ENCODE results near the gene NUB1.

The NUB1 gene

GRCh38 chr7:151345576-151346469 lies 4.2 kb downstream of the NUB1 start:
- DNase-seq (ENCODE audit: low spot score): no peak

DNA sequence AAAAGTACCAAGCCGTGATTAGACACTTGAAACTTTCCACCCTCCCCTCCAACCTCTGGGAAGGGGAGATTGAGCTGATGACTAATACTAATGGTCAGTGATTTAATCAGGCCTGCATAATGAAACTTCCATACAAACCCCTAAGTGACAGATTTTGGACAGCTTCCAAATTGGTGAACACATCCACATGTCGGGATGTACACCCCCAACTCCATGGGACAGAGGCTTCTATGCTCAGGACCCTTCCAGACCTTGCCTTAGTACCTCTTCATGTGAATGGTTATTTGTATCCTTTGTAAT lies 4.8 kb downstream of the NUB1 start:
- no peak for DNase-seq (ENCODE audit: low spot score)

- DNase-seq (ENCODE audit: low spot score): no peak
Measured at GRCh38 chr7:151347200-151347599, 5.6 kb downstream of the NUB1 start.

- DNase-seq (ENCODE audit: low spot score): no peak
Measured at GRCh38 chr7:151348970-151349369, 7.4 kb downstream of the NUB1 start.

DNA sequence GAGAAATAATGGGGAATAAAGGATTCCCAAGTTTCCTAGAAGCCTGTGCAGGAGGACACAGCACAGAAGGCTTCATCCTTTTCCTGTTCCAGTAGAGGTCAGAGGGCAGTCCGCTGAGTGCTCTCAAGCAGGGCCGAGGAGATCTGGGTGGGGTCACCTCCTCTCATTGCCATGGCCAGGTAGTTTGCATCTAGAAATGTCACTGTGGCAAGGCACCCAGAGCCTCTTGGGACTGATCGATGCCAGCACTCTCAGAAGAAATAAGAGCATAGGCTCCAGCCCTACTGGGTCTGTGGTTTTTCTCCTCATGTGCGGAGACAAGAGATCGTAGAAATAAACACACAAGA lies 7.9 kb downstream of the NUB1 start:
- DNase-seq (ENCODE audit: low spot score): no peak

DNA sequence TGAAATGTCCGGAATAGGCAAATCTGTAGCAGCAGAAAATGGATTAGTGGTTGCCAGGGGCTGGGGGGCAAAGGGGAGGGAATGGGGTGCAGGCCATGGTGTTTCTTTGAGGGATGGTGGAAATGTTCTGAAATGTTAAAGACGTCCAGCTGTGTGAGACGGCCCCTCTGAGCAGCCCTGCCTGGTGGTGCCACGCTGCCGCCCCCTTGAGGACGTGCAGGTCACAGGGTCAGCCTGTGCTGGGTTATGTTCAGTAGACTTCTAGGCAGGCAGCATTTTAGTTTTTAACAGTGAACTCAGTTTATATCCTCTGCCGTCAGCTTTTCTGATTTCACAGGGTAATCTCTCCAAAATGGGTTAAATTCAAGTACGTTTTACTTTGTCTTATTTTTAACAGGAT lies 9.4 kb downstream of the NUB1 start:
- no peak for DNase-seq (ENCODE audit: low spot score)

DNA sequence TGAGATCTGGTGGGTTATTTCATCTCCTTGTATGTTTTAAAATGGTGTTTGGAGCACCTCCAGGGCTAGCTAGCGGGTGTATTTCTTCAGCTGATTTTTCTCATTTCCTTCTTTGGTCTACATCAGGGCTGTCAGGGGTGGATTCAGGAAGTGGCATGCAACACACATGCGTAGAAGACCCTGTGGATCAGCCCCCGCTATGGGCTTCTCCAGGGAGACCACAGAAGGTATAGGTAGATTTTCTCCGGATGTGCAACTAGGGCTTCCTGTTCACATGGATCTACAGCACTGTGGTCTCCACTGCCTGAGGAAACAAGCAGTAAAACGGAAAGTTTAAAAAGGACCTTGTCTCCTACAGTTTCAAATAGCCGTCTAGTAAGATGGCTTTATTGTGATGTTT lies 10.4 kb downstream of the NUB1 start:
- no peak for DNase-seq (ENCODE audit: low spot score)

GRCh38 chr7:151352512-151352911 lies 10.9 kb downstream of the NUB1 start:
- DNase-seq (ENCODE audit: low spot score): no peak

DNA sequence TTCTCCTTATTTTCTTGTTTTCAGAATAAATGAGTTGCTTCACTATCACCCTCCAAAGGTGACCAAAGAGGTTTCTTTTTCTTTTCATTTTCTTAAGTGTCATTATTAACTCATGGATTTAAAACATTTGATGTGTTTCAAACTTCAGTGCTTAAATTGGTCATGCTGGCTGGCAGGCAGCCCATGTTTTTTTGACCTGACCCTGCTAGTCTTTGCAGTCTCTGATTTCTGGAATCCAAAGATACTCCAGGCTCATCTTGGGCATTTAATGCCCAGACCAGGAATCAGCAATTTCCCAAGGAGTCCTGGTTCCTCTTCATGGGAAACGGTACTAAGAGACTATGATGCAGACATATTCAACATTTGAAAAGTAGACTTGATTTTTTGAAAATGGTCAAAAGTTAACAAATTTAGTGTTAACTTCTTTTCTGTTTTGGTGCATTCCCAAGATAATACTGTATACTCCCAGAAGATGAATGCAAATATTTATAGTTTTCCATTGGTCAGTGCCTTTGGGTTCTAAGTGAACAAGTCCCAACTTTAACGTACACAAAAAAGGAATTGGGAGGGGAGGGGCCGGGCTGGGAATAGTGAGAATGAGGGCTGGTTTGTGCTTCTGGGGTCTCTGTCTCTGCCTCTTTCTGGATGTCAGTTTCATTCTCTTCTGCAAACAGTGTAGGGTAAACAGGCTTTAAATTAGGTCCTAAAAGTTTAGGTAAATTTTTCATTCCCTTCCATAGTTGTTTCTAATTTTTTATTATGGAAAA lies 19.8 kb downstream of the NUB1 start:
- DNase-seq (ENCODE audit: low spot score): no peak

DNA sequence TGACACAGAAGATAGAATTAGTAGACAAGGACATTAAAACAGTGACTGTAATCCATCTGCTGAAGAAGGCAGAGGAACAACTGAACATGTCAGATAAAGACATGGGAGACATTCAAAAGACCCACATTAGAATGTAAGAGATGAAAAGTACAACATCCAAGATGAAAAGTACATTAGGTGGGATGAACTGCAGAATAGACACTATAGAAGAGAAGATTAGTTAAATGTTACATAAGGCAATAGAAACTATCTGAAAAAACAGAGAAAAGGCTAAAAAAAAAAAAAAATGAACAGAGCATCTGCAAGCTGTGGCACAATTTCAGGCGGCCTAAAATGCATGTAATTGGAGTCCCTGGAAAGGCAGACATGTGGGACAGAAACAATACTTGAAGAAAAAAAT lies 21.6 kb downstream of the NUB1 start:
- no peak for DNase-seq (ENCODE audit: low spot score)

- DNase-seq (ENCODE audit: low spot score): peak; percentile 16
Measured at GRCh38 chr7:151366166-151366879, 24.7 kb downstream of the NUB1 start.

DNA sequence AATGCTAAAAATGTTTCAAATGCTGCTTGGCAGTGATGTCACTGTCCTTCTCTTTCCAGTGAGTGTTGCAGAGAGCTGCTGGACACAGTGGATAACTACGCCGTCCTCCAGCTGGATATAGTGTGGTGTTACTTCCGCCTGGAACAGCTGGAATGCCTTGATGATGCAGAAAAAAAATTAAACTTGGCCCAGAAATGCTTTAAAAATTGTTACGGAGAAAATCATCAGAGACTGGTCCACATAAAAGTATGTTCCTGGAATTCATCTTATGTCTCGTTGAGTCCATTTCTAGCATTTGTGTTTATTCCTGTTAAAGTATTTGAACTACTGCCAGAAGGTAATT lies 25.2 kb downstream of the NUB1 start:
- peak; percentile 79 for DNase-seq (ENCODE audit: low spot score)

GRCh38 chr7:151367284-151367683 lies 25.7 kb downstream of the NUB1 start:
- peak; percentile 41 for DNase-seq (ENCODE audit: low spot score)

DNA sequence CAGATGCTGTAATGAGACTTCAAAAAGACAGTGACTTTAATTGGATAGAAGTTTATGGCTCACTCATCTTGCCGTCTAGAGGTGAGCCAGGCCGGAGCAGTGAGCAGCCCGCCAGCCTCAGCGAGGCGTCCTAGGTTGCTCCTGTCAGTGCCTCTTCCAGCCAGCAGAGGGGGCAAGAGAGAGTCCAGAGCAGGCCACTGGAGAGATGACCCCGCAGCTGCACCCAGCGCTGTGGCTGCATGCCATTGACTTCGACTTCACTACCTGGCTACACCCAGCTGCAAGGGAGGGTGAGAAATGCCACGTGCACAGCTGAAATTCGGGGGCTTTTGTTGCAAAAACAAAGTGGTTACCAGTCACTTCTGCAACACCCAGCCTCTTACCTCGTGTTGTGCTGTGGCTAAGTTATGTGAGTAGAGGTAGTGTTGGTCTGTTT lies 26.5 kb downstream of the NUB1 start:
- peak; percentile 88 for DNase-seq (ENCODE audit: low spot score)

DNA sequence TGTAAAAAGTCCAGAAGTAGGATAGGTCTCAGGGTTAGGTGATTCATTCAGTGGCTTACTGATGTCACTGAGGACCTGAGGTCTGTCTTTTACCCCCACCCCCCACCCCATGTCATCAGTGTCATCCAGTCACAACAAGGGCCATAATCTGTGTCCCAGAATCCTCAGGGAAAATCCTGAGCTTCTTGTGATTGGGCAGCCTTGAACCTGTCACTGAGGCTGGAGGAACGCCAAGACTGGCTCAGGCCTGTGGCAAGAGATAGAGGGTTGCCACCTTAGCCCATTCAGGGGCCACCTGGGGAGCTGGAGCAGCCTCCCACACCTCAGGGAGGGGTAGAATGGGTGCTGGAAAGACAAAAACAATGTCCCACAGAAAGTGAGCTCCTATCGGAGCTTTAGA lies 29.7 kb downstream of the NUB1 start:
- no peak for DNase-seq (ENCODE audit: low spot score)

DNA sequence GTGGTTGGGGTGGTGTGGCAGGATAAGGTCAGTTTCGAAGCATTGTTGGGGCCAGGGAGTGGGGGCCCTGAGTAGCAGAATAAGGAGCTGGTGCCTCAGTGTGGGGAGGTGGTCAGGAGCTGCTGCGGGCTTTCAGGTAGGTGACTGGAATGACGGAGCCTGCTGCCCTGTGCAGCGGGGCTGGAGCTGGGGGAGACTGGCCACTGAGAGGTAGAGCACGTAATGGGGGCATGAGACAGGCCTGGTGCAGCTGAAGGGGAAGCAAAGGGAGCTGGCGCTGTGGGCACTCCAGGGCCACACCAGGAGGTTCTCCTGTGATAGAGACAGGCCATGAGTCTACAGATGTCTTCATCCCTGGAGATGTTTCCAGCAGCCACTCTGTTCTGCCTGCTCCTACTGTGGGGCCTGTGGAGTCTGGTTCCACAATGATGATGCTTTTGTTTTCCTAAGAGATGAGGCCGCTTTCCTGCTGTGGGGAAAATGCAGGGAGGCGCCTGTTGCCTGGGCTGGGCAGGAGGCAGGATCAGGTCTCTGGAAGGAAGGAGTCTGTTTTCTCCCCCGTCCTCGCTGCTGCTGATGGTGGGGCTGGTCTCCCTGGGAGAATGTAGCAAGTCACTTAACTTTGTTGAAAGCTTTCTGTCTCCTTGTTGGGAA lies 31.1 kb downstream of the NUB1 start:
- DNase-seq (ENCODE audit: low spot score): no peak

DNA sequence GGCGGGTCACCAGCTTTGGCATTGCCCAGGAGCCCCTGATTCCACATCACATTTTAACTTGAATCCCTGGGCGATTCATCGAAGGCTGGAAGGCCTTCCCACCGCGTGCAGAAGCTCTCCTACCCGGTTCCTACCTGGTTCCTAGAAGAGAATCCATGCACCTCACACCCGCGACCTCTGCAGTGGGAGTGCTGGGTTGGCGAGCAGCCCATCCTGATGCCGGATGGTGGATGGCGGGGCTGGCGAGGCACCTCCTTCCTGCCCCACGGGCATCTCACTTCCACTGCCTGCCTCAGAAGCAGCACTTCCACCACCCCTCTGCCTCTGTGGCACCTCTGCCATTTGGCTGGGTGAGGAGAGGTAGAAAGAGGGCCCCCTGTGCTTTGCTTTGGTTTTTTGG lies 32.0 kb downstream of the NUB1 start:
- no peak for DNase-seq (ENCODE audit: low spot score)

GRCh38 chr7:151374139-151374538 lies 32.5 kb downstream of the NUB1 start:
- no peak for DNase-seq (ENCODE audit: low spot score)

GRCh38 chr7:151374726-151375125 lies 33.1 kb downstream of the NUB1 start:
- no peak for DNase-seq (ENCODE audit: low spot score)

DNA sequence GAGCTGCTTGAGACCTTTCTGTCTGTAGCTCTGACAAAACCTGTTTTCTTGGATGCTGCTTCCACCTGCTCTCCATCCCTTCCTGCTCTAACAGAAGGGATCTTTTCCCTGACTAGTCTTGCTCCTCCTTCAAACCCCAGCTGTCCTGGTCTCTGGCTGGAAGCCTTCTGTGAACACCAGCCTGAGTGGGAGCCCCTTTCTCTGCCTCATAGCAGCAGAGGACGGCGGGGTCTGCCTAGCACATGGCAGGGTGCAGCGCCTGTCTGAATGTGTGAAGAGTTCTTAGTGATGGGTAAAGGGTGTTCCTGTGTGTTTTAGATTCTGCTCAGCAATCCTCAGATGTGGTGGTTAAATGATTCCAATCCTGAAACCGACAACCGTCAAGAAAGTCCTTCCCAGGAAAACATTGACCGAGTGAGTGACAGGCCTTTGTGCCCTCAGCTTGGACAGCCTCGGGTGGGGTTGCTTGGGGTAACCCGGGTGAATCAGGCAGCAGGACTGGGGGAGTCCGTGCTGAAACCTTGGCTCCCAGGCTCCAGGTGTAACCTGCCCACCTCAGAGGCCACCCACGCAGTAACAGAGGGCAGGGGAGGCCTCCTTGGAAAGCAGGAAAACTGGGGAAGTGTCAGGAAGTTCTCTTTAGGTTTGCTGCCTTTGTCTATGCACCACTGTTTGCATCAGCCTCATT lies 34.1 kb downstream of the NUB1 start:
- DNase-seq (ENCODE audit: low spot score): no peak

DNA sequence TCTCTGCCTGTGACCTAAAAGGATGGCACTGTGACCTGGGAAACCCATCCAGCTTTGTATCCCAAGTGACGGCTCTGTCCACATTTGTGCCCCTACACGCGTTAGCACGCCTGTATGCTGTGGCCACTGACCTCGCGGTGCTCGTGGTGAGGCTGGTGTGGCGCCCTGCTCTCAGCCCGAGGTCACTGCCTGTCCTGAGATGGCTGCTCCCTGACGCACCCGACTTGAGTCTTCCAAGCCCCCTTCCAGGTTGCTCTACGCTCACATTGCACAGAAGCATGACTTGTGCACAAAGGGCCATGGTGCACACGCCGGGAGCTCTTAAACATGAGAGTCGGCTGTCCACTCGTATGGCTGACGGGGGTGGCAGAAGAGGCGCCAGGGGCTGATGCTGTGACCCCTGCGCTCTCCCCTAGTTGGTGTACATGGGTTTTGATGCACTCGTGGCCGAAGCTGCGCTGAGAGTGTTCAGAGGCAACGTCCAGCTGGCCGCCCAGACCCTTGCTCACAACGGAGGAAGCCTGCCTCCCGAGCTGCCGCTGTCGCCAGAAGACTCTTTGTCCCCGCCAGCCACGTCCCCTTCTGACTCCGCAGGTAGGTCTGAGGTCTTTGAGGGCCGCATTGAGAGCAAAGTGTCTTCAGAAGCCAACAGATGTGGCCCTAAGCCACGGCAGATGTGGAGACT lies 34.7 kb downstream of the NUB1 start:
- no peak for DNase-seq (ENCODE audit: low spot score)

Data from AG08396 (cell line).